Tibial nerve (tissue), 4 donors: ENCODE measurements around the gene DLK1. TPM values are rescaled to one million over a fixed set of nuclear protein-coding genes. Genes with fewer than 3 reads are reported as not detected.

Experiments used
- DNase-seq, 2 donors: peaks; one replicate each; pipeline ENCODE4 v3.0.0-alpha.2; 2019; ENCODE audit warnings: low spot score in 2 of 2
- H3K27ac ChIP-seq, 4 donors: fragments of 200-600 bp; sonication (generic) in 3 of 4; one replicate each; pipeline ENCODE4 v1.5.1; 2017 to 2019; ENCODE audit warnings: mild to moderate bottlenecking in 1 of 4
- H3K27me3 ChIP-seq, 2 donors: fragments of 200-600 bp; sonication (generic) in 1 of 2; one replicate each; pipeline versions ENCODE4 v1.5.1 to v1.6.0; 2017 to 2019
- H3K36me3 ChIP-seq, 3 donors: fragments of 200-600 bp; sonication (generic); one replicate each; pipeline ENCODE4 v1.5.1; 2018 to 2019
- H3K4me1 ChIP-seq, 4 donors: fragments of 200-600 bp; sonication (generic) in 3 of 4; one replicate each; pipeline ENCODE4 v1.5.1; 2017 to 2019
- H3K4me3 ChIP-seq, 4 donors: fragments of 200-600 bp; sonication (generic) in 3 of 4; one replicate each; pipeline ENCODE4 v1.5.1; 2017 to 2019; ENCODE audit warnings: mild to moderate bottlenecking in 1 of 4, moderate library complexity in 1 of 4
- H3K9me3 ChIP-seq, 4 donors: fragments of 200-600 bp; sonication (generic) in 3 of 4; one replicate each; pipeline ENCODE4 v1.5.1; 2017 to 2019
- CTCF ChIP-seq, 5 experiments: fragments of 200-600 bp in 3 of 5; fragments of 450-650 bp in 2 of 5; sonication (generic) in 3 of 5; IDR thresholded peaks; one replicate each; pipeline ENCODE4 v1.5.1; 2016 to 2019; ENCODE audit warnings: antibody characterized with exemption in 5 of 5, mild to moderate bottlenecking in 3 of 5, moderate library complexity in 2 of 5
- EP300 ChIP-seq, 2 donors: sonication (generic); formaldehyde crosslinking; IDR thresholded peaks; one replicate each; pipeline ENCODE4 v1.6.1; 2017; ENCODE audit warnings: antibody characterized with exemption in 2 of 2, mild to moderate bottlenecking in 1 of 2
- POLR2A ChIP-seq, 2 donors: fragments of 450-650 bp; IDR thresholded peaks; one replicate each; pipeline ENCODE4 v1.6.1; 2017; ENCODE audit warnings: antibody characterized with exemption in 2 of 2, mild to moderate bottlenecking in 2 of 2, moderate library complexity in 2 of 2
- WGBS, 2 donors: methylation state at CpG; one replicate each; pipeline ENCODE4 v1.1.5; 2018; 5-methylcytosine and 5-hydroxymethylcytosine counted together
- total RNA-seq, 4 donors: library from RNA; depleted of rRNA; stranded (reverse); fragments of >200 nt; gene quantifications; one replicate each; pipeline ENCODE4 v1.1.0, GENCODE V29; 2016

The DLK1 gene
- total RNA-seq, 4 donors from 2014 or later, result not detected

GRCh38 chr14:100774164-100774537, 47.5 kb downstream of the DLK1 start:
- no peak for DNase-seq
- Histone ChIP-seq H3K4me1 (no peaks in the 10 kb centered on the region), H3K4me3 (no peak overlapping the region), H3K36me3 (no peaks in the 10 kb centered on the region), H3K27me3 (no peaks in the 10 kb centered on the region), H3K27ac (no peak overlapping the region), H3K9me3 (peaks cover 0 to 7% (median 0%) of the 10 kb centered on the region in 4 donors)
- 82 to 97% methylated on average over 9 of the region's 9 CpGs for WGBS, 2 donors
- TF ChIP-seq CTCF (IDR thresholded peaks at IDR 0.05) (no peak), POLR2A (IDR thresholded peaks at IDR 0.05) (no peak), EP300 (IDR thresholded peaks at IDR 0.05) (no peak)

- no peaks in the 10 kb centered on the region for H3K4me1 ChIP-seq
- 59 to 67% methylated on average over 8 of the region's 8 CpGs for WGBS, 2 donors
- TF ChIP-seq POLR2A (IDR thresholded peaks at IDR 0.05) (no peak), CTCF (IDR thresholded peaks at IDR 0.05) (no peak), EP300 (IDR thresholded peaks at IDR 0.05) (no peak)
- H3K36me3 ChIP-seq, result no peaks in the 10 kb centered on the region
- H3K27me3 ChIP-seq, result no peaks in the 10 kb centered on the region
- no peak overlapping the region for H3K27ac ChIP-seq
- no peak overlapping the region for H3K4me3 ChIP-seq
- no peak for DNase-seq
- H3K9me3 ChIP-seq, result peaks cover 0 to 7% (median 0%) of the 10 kb centered on the region in 4 donors
These were observed 48.7 kb downstream of the DLK1 start for GRCh38 chr14:100775351-100775830.

GRCh38 chr14:100775831-100776591, 49.3 kb downstream of the DLK1 start:
- DNase-seq, result no peak
- H3K27me3 ChIP-seq, result no peaks in the 10 kb centered on the region
- H3K4me3 ChIP-seq, result no peak overlapping the region
- TF ChIP-seq EP300 (IDR thresholded peaks at IDR 0.05) (no peak), POLR2A (IDR thresholded peaks at IDR 0.05) (no peak), CTCF (IDR thresholded peaks at IDR 0.05) (no peak)
- no peak overlapping the region for H3K27ac ChIP-seq
- 50 to 54% methylated on average over 17 to 20 of the region's 20 CpGs for WGBS, 2 donors
- peaks cover 0 to 4% (median 0%) of the 10 kb centered on the region in 4 donors for H3K9me3 ChIP-seq
- H3K36me3 ChIP-seq, result no peaks in the 10 kb centered on the region
- H3K4me1 ChIP-seq, result no peaks in the 10 kb centered on the region

GRCh38 chr14:100776681-100777365, 50.1 kb downstream of the DLK1 start:
- TF ChIP-seq POLR2A (IDR thresholded peaks at IDR 0.05) (no peak), EP300 (IDR thresholded peaks at IDR 0.05) (no peak), CTCF (IDR thresholded peaks at IDR 0.05) (no peak)
- Histone ChIP-seq H3K27ac (no peak overlapping the region), H3K36me3 (no peaks in the 10 kb centered on the region), H3K4me3 (no peak overlapping the region), H3K9me3 (no peaks in the 10 kb centered on the region), H3K27me3 (no peaks in the 10 kb centered on the region), H3K4me1 (no peaks in the 10 kb centered on the region)
- no peak for DNase-seq
- 78 to 81% methylated on average over 14 of the region's 14 CpGs for WGBS, 2 donors

- no peak overlapping the region for H3K4me3 ChIP-seq
These were observed 50.7 kb downstream of the DLK1 start for GRCh38 chr14:100777366-100777817.

More at GRCh38 chr14:100777366-100777817, 50.7 kb downstream of the DLK1 start:
- no peak for DNase-seq
- no peak overlapping the region for H3K27ac ChIP-seq
- no peaks in the 10 kb centered on the region for H3K9me3 ChIP-seq
- H3K36me3 ChIP-seq, result no peaks in the 10 kb centered on the region
- no peaks in the 10 kb centered on the region for H3K27me3 ChIP-seq
- TF ChIP-seq EP300 (IDR thresholded peaks at IDR 0.05) (no peak), CTCF (IDR thresholded peaks at IDR 0.05) (no peak)
- 76 to 77% methylated on average over 11 of the region's 11 CpGs for WGBS, 2 donors
- H3K4me1 ChIP-seq, result no peaks in the 10 kb centered on the region
